Ectodermal cell (in vitro differentiated cells): Measurements from ENCODE around the gene TOP3B.

ENCODE experiments used
- H3K27ac ChIP-seq: 2 replicates; pipeline ENCODE4 v1.7.0; 2013; ENCODE audit warnings: mild to moderate bottlenecking, low read depth, low read length; ENCODE audit not compliant: insufficient read depth, poor library complexity, severe bottlenecking
- H3K27me3 ChIP-seq: 2 replicates; pipeline ENCODE4 v1.7.0; 2013; ENCODE audit warnings: mild to moderate bottlenecking, low read length; ENCODE audit not compliant: insufficient read depth, control insufficient read depth, poor library complexity, severe bottlenecking
- H3K36me3 ChIP-seq: one replicate; pipeline ENCODE4 v1.7.0; 2013; ENCODE audit warnings: low read length; ENCODE audit not compliant: control insufficient read depth, insufficient read depth
- H3K4me1 ChIP-seq: one replicate; pipeline ENCODE4 v1.7.0; 2013; ENCODE audit warnings: low read length; ENCODE audit not compliant: control insufficient read depth, insufficient read depth
- H3K4me3 ChIP-seq: 2 replicates; pipeline ENCODE4 v1.7.0; 2013; ENCODE audit warnings: low read depth, low read length, control low read depth; ENCODE audit not compliant: insufficient read depth
- H3K9me3 ChIP-seq: 2 replicates; pipeline ENCODE4 v1.7.0; 2013; ENCODE audit warnings: mild to moderate bottlenecking, low read length, moderate library complexity; ENCODE audit not compliant: control insufficient read depth
- WGBS, 2 experiments: methylation state at CpG; one replicate each; pipeline ENCODE4 v1.1.7; 2013; ENCODE audit warnings: missing lambda C conversion rate in 2 of 2; 5-methylcytosine and 5-hydroxymethylcytosine counted together

TOP3B gene

GRCh38 chr22:21951062-21951461 lies 31.5 kb downstream of the TOP3B start:
- H3K27ac ChIP-seq, result no peak overlapping the region
- 91 to 93% methylated on average over 7 of the region's 7 CpGs for WGBS, 2 experiments
- H3K4me3 ChIP-seq, result no peak overlapping the region
- no peaks in the 10 kb centered on the region for H3K36me3 ChIP-seq
- H3K27me3 ChIP-seq, result peaks cover 9% of the 10 kb centered on the region
- peaks cover 9% of the 10 kb centered on the region for H3K4me1 ChIP-seq
- no peaks in the 10 kb centered on the region for H3K9me3 ChIP-seq

GRCh38 chr22:21949948-21950347 lies 32.6 kb downstream of the TOP3B start:
- H3K4me3 ChIP-seq, result no peak overlapping the region
- peaks cover 9% of the 10 kb centered on the region for H3K27me3 ChIP-seq
- peaks cover 9% of the 10 kb centered on the region for H3K4me1 ChIP-seq
- no peaks in the 10 kb centered on the region for H3K9me3 ChIP-seq
- 89 to 95% methylated on average over 1 of the region's 1 CpG for WGBS, 2 experiments
- H3K36me3 ChIP-seq, result peaks cover 3% of the 10 kb centered on the region
- H3K27ac ChIP-seq, result no peak overlapping the region

- no peak overlapping the region for H3K27ac ChIP-seq
- peaks cover 9% of the 10 kb centered on the region for H3K4me1 ChIP-seq
- H3K9me3 ChIP-seq, result no peaks in the 10 kb centered on the region
- H3K27me3 ChIP-seq, result peaks cover 9% of the 10 kb centered on the region
- no peak overlapping the region for H3K4me3 ChIP-seq
- H3K36me3 ChIP-seq, result peaks cover 3% of the 10 kb centered on the region
- 92 to 94% methylated on average over 8 of the region's 8 CpGs for WGBS, 2 experiments
These were observed 33.0 kb downstream of the TOP3B start for GRCh38 chr22:21949569-21949918.

GRCh38 chr22:21948824-21949568 lies 33.6 kb downstream of the TOP3B start:
- Histone ChIP-seq H3K27ac (no peak overlapping the region), H3K4me3 (no peak overlapping the region), H3K36me3 (peaks cover 3% of the 10 kb centered on the region), H3K9me3 (no peaks in the 10 kb centered on the region), H3K27me3 (peaks cover 9% of the 10 kb centered on the region), H3K4me1 (peaks cover 9% of the 10 kb centered on the region)
- 87 to 91% methylated on average over 7 of the region's 7 CpGs for WGBS, 2 experiments

- Histone ChIP-seq H3K4me1 (peaks cover 9% of the 10 kb centered on the region), H3K9me3 (no peaks in the 10 kb centered on the region), H3K4me3 (no peak overlapping the region), H3K27me3 (peaks cover 9% of the 10 kb centered on the region), H3K36me3 (peaks cover 3% of the 10 kb centered on the region), H3K27ac (no peak overlapping the region)
- WGBS, 2 experiments, result 86 to 89% methylated on average over 8 of the region's 8 CpGs
These were observed 34.2 kb downstream of the TOP3B start for GRCh38 chr22:21948390-21948789.

GRCh38 chr22:21947040-21948014 lies 35.3 kb downstream of the TOP3B start:
- peaks cover 3% of the 10 kb centered on the region for H3K36me3 ChIP-seq
- peaks cover 9% of the 10 kb centered on the region for H3K4me1 ChIP-seq
- no peak overlapping the region for H3K4me3 ChIP-seq
- 68 to 70% methylated on average over 16 of the region's 16 CpGs for WGBS, 2 experiments
- peaks cover 9% of the 10 kb centered on the region for H3K27me3 ChIP-seq
- H3K27ac ChIP-seq, result no peak overlapping the region
- no peaks in the 10 kb centered on the region for H3K9me3 ChIP-seq

GRCh38 chr22:21946262-21946925 lies 36.2 kb downstream of the TOP3B start:
- Histone ChIP-seq H3K4me3 (no peak overlapping the region), H3K9me3 (no peaks in the 10 kb centered on the region), H3K27ac (no peak overlapping the region), H3K4me1 (peaks cover 9% of the 10 kb centered on the region), H3K36me3 (peaks cover 3% of the 10 kb centered on the region), H3K27me3 (peaks cover 2% of the 10 kb centered on the region)
- 92% methylated on average over 12 of the region's 12 CpGs for WGBS, 2 experiments

- Histone ChIP-seq H3K4me1 (peaks cover 9% of the 10 kb centered on the region), H3K36me3 (peaks cover 3% of the 10 kb centered on the region), H3K9me3 (no peaks in the 10 kb centered on the region), H3K4me3 (no peak overlapping the region), H3K27ac (no peak overlapping the region), H3K27me3 (no peaks in the 10 kb centered on the region)
- WGBS, 2 experiments, result 94% methylated on average over 13 of the region's 13 CpGs
These were observed 36.9 kb downstream of the TOP3B start for GRCh38 chr22:21945453-21946261.

- Histone ChIP-seq H3K27ac (no peak overlapping the region), H3K36me3 (peaks cover 3% of the 10 kb centered on the region), H3K9me3 (no peaks in the 10 kb centered on the region), H3K4me3 (no peak overlapping the region), H3K4me1 (peaks cover 9% of the 10 kb centered on the region), H3K27me3 (no peaks in the 10 kb centered on the region)
- 91 to 93% methylated on average over 7 of the region's 7 CpGs for WGBS, 2 experiments
These were observed 37.7 kb downstream of the TOP3B start for GRCh38 chr22:21944871-21945270.
